Endothelial cell (in vitro differentiated cells): ENCODE data around the gene ATOSA. TPM values are rescaled to one million over a fixed set of nuclear protein-coding genes. Genes with fewer than 3 reads are reported as not detected.
A peak's percentile ranks its signal among the peaks of the same experiment; 100 is the strongest.

ENCODE experiments used
- DNase-seq: peaks from one replicate; pipeline ENCODE4 v3.0.0; 2021; ENCODE audit warnings: low spot score
- H3K27ac Mint-ChIP-seq: one replicate; pipeline ENCODE4 v1.8.0; 2021; ENCODE audit warnings: mixed read lengths, inconsistent platforms; ENCODE audit not compliant: unreplicated experiment
- H3K27me3 Mint-ChIP-seq: one replicate; pipeline ENCODE4 v1.8.0; 2021; ENCODE audit warnings: mild to moderate bottlenecking, moderate library complexity, mixed read lengths, inconsistent platforms; ENCODE audit not compliant: unreplicated experiment
- H3K36me3 Mint-ChIP-seq: one replicate; pipeline ENCODE4 v1.8.0; 2021; ENCODE audit warnings: mild to moderate bottlenecking, low read depth, mixed read lengths, inconsistent platforms; ENCODE audit not compliant: unreplicated experiment
- H3K4me1 Mint-ChIP-seq: one replicate; pipeline ENCODE4 v1.8.0; 2021; ENCODE audit warnings: mild to moderate bottlenecking, mixed read lengths, inconsistent platforms; ENCODE audit not compliant: unreplicated experiment
- H3K4me3 Mint-ChIP-seq: one replicate; pipeline ENCODE4 v1.8.0; 2021; ENCODE audit warnings: mild to moderate bottlenecking, mixed read lengths, inconsistent platforms; ENCODE audit not compliant: unreplicated experiment
- H3K9me3 Mint-ChIP-seq: one replicate; pipeline ENCODE4 v1.8.0; 2021; ENCODE audit warnings: mixed read lengths, inconsistent platforms; ENCODE audit not compliant: unreplicated experiment
- total RNA-seq: library from RNA; stranded (reverse); fragmentation: NEBNext Ultra II Directional; extraction: Animal tissue kit (Norgen Biotek cat#: 25700); gene quantifications from one replicate; pipeline ENCODE4 v1.2.1, GENCODE V29; 2021; ENCODE audit not compliant: unreplicated experiment
- TF ChIP-seq, protein P1 (sequence below): fragments of 200-600 bp; sonication (generic); IDR thresholded peaks from one replicate; pipeline ENCODE4 v1.5.0; 2021; ENCODE audit warnings: antibody characterized with exemption; ENCODE audit not compliant: unreplicated experiment

The ATOSA gene
- total RNA-seq, 1 donor from 2014 or later = 24.6 TPM

DNA sequence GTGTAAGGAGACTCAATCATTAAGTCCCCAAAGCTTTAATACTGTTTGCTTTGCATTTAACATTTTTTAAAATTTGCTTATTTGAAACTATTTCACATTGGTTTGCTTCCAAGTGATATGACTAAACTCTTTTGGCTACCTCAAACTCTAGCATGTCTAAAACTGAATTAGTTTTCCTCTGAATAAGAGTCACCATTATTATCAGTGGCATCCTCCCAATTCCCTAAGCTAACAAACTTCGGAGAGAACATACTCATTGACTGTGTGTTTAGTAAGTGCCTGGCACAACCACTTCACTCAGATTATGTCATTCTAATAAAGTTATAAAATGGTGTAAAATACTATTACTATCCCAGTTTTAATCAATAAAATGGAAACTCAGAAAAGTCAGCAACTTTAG lies 21.9 kb downstream of the ATOSA start:
- no peak overlapping the region for H3K27ac Mint-ChIP-seq
- H3K4me1 Mint-ChIP-seq = peaks cover 4% of the 10 kb centered on the region
- TF ChIP-seq, protein P1, sequence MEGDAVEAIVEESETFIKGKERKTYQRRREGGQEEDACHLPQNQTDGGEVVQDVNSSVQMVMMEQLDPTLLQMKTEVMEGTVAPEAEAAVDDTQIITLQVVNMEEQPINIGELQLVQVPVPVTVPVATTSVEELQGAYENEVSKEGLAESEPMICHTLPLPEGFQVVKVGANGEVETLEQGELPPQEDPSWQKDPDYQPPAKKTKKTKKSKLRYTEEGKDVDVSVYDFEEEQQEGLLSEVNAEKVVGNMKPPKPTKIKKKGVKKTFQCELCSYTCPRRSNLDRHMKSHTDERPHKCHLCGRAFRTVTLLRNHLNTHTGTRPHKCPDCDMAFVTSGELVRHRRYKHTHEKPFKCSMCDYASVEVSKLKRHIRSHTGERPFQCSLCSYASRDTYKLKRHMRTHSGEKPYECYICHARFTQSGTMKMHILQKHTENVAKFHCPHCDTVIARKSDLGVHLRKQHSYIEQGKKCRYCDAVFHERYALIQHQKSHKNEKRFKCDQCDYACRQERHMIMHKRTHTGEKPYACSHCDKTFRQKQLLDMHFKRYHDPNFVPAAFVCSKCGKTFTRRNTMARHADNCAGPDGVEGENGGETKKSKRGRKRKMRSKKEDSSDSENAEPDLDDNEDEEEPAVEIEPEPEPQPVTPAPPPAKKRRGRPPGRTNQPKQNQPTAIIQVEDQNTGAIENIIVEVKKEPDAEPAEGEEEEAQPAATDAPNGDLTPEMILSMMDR = no peak
- no peaks in the 10 kb centered on the region for H3K36me3 Mint-ChIP-seq
- no peak for DNase-seq
- no peaks in the 10 kb centered on the region for H3K9me3 Mint-ChIP-seq
- no peak overlapping the region for H3K4me3 Mint-ChIP-seq
- H3K27me3 Mint-ChIP-seq = peaks cover 1% of the 10 kb centered on the region

DNA sequence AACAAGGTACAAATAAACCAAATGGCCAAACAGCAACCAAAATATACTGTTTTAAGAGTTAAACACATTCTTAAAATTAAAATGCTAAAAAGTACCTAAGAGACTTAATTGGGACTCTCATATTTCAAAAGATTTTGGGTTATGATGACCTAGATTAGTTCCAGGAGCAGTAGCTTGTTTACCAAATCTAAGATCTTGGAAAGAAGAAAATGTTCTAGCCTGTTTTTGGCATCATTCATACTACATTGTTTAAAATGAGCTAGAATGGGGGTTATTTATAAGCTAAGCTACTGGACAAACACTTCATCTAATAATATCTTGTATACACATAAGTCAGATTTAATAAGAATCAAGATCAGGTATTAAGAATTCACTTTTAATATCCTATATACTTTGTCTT lies 22.8 kb downstream of the ATOSA start:
- Mint-ChIP-seq H3K27ac (no peak overlapping the region), H3K4me1 (peaks cover 6% of the 10 kb centered on the region), H3K4me3 (no peak overlapping the region), H3K36me3 (no peaks in the 10 kb centered on the region), H3K27me3 (peaks cover 1% of the 10 kb centered on the region), H3K9me3 (no peaks in the 10 kb centered on the region)
- DNase-seq = no peak
- TF ChIP-seq, protein P1 = no peak

DNA sequence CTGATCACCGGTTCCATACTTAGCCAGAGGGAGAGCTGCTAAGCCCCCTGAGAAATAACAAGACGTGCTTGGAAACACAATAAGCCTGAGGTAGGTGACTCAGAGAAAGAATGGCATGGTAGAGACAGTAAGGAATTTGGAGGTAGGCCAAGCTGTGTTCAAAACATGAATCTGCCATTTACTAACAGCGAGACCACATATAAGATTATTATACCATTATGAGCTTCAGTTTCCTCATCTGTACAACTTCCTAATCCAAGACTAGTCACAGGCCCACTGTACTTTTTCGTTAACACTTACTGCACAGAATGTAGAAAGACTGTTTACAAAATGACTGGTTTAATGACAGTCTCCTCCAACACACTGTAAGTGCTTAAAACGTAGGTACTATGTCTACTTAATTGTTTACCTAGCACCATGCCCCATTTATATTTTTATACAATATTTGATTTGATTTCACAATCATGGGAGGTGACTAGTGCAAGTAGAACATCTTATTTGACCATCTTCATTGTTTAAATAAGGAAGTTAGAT lies 25.7 kb downstream of the ATOSA start:
- H3K27ac Mint-ChIP-seq = no peak overlapping the region
- TF ChIP-seq, protein P1 = no peak
- peaks cover 1% of the 10 kb centered on the region for H3K27me3 Mint-ChIP-seq
- H3K4me3 Mint-ChIP-seq = no peak overlapping the region
- H3K9me3 Mint-ChIP-seq = no peaks in the 10 kb centered on the region
- peaks cover 8% of the 10 kb centered on the region for H3K4me1 Mint-ChIP-seq
- H3K36me3 Mint-ChIP-seq = no peaks in the 10 kb centered on the region
- no peak for DNase-seq

DNA sequence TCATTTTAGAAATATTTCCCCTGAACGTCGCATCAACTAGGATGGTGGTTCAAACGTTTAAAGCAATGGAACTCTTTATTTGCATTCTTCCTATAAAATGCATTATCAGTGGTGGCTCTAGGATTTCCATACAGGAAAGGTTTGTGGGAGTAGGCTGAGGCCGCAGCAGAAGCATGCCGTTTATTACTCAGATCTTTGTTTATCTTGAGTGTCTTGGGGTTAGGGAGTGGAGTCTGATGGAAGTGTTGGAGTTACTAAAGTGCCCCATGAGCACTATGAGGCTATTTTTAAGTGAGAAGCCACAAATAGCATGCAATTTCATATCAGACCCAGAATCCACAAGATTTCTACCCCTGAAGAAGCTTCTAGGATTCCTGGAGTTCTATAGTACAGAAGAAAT lies 26.2 kb downstream of the ATOSA start:
- peaks cover 1% of the 10 kb centered on the region for H3K27me3 Mint-ChIP-seq
- H3K4me1 Mint-ChIP-seq = peaks cover 8% of the 10 kb centered on the region
- TF ChIP-seq, protein P1 = no peak
- no peaks in the 10 kb centered on the region for H3K9me3 Mint-ChIP-seq
- no peaks in the 10 kb centered on the region for H3K36me3 Mint-ChIP-seq
- no peak overlapping the region for H3K27ac Mint-ChIP-seq
- no peak overlapping the region for H3K4me3 Mint-ChIP-seq
- DNase-seq = no peak

DNA sequence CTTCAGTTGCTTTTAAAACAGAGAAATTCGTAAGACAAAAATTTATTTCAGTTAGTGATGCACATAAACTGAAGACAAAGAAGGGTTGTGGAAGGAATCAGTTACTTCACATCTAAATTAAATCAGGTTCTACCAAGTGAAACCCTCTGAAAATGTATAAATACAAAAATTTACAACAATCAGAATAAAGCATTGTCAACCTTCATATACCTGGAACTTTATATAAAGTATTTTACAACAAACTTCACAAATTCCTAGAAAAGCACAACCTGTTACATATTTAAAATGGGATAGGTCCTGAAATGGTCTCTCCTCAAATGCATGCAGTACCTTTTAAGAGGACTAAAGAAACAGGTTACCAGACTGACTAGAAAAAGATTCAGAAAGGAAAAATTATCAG lies 26.9 kb downstream of the ATOSA start:
- peaks cover 8% of the 10 kb centered on the region for H3K4me1 Mint-ChIP-seq
- H3K4me3 Mint-ChIP-seq = no peak overlapping the region
- H3K9me3 Mint-ChIP-seq = no peaks in the 10 kb centered on the region
- peaks cover 1% of the 10 kb centered on the region for H3K27me3 Mint-ChIP-seq
- peak overlapping the region; percentile 77 for H3K27ac Mint-ChIP-seq
- DNase-seq = no peak
- H3K36me3 Mint-ChIP-seq = no peaks in the 10 kb centered on the region
- TF ChIP-seq, protein P1 = no peak
